Measurements from ENCODE around the gene DUOXA2. TPM values are rescaled to one million over a fixed set of nuclear protein-coding genes. Genes with fewer than 3 reads are reported as not detected.
"Not testable (repeated sequence)": the region's sequence is repeated elsewhere in the genome, so short reads cannot be mapped to it uniquely, and the experiment has no call there.

Gene DUOXA2
- total RNA-seq, 1 experiment from 2014 or later: not detected

- no peak for TF ChIP-seq CTCF (IDR thresholded peaks at IDR 0.05; ENCODE audit: unreplicated experiment)
- no peak for DNase-seq
- Mint-ChIP-seq H3K4me3 (ENCODE audit: low read depth, unreplicated experiment) (no peak overlapping the region), H3K27ac (ENCODE audit: unreplicated experiment) (no peak overlapping the region), H3K9me3 (ENCODE audit: low read depth, unreplicated experiment) (no peaks in the 10 kb centered on the region), H3K27me3 (ENCODE audit: unreplicated experiment) (peaks cover 83% of the 10 kb centered on the region), H3K4me1 (ENCODE audit: low read depth, unreplicated experiment) (no peaks in the 10 kb centered on the region), H3K36me3 (ENCODE audit: insufficient read depth, unreplicated experiment) (no peaks in the 10 kb centered on the region)
- no TSS peak for BruUV-seq (replicated peaks)
- CTCF ChIA-PET: no interaction called here
- intact Hi-C loops (cut with micrococcal nuclease; ENCODE audit: unreplicated experiment): no loop called here
Observed at GRCh38 chr15:45102226-45102625, 11.9 kb upstream of the DUOXA2 start.

GRCh38 chr15:45104170-45104569 lies 10.0 kb upstream of the DUOXA2 start:
- H3K9me3 Mint-ChIP-seq (ENCODE audit: low read depth, unreplicated experiment); CTCF ChIA-PET; intact Hi-C loops (cut with micrococcal nuclease; ENCODE audit: unreplicated experiment); H3K4me3 Mint-ChIP-seq (ENCODE audit: low read depth, unreplicated experiment); H3K27ac Mint-ChIP-seq (ENCODE audit: unreplicated experiment); DNase-seq; BruUV-seq (replicated peaks); H3K4me1 Mint-ChIP-seq (ENCODE audit: low read depth, unreplicated experiment); H3K36me3 Mint-ChIP-seq (ENCODE audit: insufficient read depth, unreplicated experiment): not testable (repeated sequence)
- peaks cover 86% of the 10 kb centered on the region for H3K27me3 Mint-ChIP-seq (ENCODE audit: unreplicated experiment)

GRCh38 chr15:45105586-45105985 lies 8.5 kb upstream of the DUOXA2 start:
- Mint-ChIP-seq H3K27me3 (ENCODE audit: unreplicated experiment) (peaks cover 86% of the 10 kb centered on the region), H3K9me3 (ENCODE audit: low read depth, unreplicated experiment) (no peaks in the 10 kb centered on the region), H3K4me3 (ENCODE audit: low read depth, unreplicated experiment) (no peak overlapping the region), H3K4me1 (ENCODE audit: low read depth, unreplicated experiment) (no peaks in the 10 kb centered on the region), H3K27ac (ENCODE audit: unreplicated experiment) (no peak overlapping the region), H3K36me3 (ENCODE audit: insufficient read depth, unreplicated experiment) (no peaks in the 10 kb centered on the region)
- no peak for TF ChIP-seq CTCF (IDR thresholded peaks at IDR 0.05; ENCODE audit: unreplicated experiment)
- no TSS peak for BruUV-seq (replicated peaks)
- CTCF ChIA-PET: interaction anchor here (1.6 kb wide), 1 partner anchor 12 kb away, joined by 6 read pairs; no protein-coding TSS in a partner anchor
- no peak for DNase-seq
- intact Hi-C loops (cut with micrococcal nuclease; ENCODE audit: unreplicated experiment): no loop called here

GRCh38 chr15:45106002-45106790 lies 7.9 kb upstream of the DUOXA2 start:
- Mint-ChIP-seq H3K36me3 (ENCODE audit: insufficient read depth, unreplicated experiment) (no peaks in the 10 kb centered on the region), H3K27me3 (ENCODE audit: unreplicated experiment) (peaks cover 81% of the 10 kb centered on the region), H3K4me1 (ENCODE audit: low read depth, unreplicated experiment) (no peaks in the 10 kb centered on the region), H3K9me3 (ENCODE audit: low read depth, unreplicated experiment) (no peaks in the 10 kb centered on the region), H3K4me3 (ENCODE audit: low read depth, unreplicated experiment) (no peak overlapping the region), H3K27ac (ENCODE audit: unreplicated experiment) (no peak overlapping the region)
- intact Hi-C loops (cut with micrococcal nuclease; ENCODE audit: unreplicated experiment): no loop called here
- CTCF ChIA-PET: interaction anchor here (1.6 kb wide), 1 partner anchor 12 kb away, joined by 6 read pairs; no protein-coding TSS in a partner anchor
- no peak for DNase-seq
- no peak for TF ChIP-seq CTCF (IDR thresholded peaks at IDR 0.05; ENCODE audit: unreplicated experiment)
- no TSS peak for BruUV-seq (replicated peaks)
